Stimulated activated CD4-positive, alpha-beta T cell treated with anti-CD3 and anti-CD28 coated beads, Interleukin-12 subunit alpha, Interleukin-12 subunit beta, amount 100 ng/mL, for 48 hours (primary cell): Measurements from ENCODE around the gene RBM17.
"Not testable (repeated sequence)": the region's sequence is repeated elsewhere in the genome, so short reads cannot be mapped to it uniquely, and the experiment has no call there.

ENCODE experiments used
- DNase-seq, 3 donors: peaks; one replicate each; pipeline ENCODE4 v3.0.0-alpha.2; 2020; ENCODE audit warnings: low read depth in 2 of 3, low spot score in 1 of 3

Gene RBM17

DNA sequence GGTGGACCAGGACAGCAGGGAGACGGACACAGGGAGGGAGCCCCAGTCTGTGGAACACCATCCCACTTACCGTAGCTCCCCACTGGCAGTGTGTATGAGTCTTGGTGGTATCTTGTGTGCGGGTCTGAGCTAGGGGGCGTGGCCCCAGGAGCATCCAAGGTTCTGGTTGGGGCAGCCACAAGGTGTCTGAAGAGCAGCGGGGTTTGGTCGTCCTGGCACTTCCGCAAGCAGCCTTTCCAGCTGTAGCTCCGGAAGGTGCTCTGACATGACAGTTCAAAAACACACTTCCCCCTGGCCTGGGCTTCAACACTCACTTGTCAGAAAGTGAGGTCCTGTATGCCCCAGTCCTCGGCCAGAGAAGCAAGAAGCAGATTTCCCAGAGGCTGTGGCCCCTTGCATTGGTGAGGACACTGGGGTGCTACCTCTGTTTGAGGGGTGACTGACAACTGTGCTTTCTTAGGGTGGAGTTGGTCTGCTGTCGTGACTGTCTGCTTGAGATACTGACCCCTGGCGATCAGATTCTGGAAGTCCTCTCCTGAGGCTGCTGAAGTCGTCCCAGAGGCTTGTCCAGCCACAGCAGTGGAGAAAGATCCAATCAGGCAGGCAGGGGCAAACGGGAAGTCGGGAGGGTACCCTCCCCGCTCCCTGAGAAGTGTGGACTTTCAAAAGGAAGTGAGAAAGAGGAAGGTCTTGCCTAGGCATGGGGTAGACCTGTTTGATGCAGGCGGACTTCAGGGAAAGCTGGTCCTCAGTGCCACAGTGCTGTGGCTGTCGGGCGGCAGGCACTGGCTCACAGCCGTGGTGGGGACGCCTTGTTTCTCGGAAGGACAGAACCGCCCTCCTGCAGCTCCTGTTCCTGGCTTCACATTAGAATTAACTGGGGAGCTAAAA, 62.5 kb downstream of the RBM17 start:
- no peak for DNase-seq

DNA sequence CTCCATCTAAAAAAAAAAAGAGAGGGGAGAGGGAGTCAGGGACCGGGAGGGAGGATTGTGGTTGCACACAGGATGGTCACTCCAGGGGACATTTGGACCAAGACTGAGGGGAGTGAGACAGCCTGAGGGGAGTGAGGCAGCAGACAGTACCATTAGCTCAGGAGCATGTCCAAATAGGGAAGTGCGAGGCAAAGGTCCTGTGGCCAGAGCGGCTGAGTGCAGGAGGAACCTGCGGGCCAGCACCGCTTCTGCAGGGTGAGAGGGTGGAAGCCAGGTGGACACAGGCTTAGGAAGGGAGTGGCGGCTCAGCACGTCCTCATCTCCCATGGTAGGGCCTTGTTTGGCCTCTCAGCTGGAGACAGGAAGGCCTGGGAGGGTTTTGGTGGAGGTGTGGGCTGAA, 65.0 kb downstream of the RBM17 start:
- DNase-seq, result no peak

DNA sequence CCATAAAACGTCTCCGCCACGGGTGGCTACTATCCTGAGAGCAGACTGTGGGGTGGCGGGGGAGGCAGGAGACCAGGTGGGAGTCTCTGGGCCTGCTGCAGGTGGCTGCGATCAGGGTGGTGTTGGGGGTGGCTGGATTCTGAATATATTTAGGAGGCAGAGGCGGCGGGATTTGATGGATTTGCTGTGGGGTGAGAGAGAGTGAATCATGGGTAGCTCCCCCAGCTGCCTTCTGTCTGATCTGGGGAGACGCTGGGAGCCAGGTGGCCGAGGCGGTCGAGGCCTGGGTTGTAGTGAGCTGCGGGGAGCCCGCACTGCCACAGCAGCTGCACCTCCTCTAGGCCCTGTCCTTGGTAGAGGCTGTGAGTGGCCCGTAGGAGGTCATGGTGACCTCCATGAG, 65.7 kb downstream of the RBM17 start:
- no peak for DNase-seq

DNA sequence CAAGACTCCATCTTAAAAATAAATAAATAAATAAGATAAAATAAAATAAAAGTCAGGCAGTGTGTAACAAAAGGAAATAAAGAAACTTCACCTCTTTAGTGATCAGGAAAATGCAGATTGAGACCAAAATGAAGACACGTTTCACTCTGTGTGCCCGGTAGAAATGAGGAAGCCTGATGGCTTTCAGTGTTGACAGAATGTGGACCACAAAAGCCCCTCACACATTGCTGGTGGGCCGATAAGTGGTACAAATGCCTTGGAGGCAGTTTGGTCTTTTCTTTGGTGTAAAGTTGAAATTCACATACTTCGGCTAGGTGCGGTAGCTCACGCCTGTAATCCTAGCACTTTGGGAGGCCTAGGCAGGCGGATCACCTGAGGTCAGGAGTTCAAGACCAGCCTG, 69.4 kb downstream of the RBM17 start:
- no peak for DNase-seq

DNA sequence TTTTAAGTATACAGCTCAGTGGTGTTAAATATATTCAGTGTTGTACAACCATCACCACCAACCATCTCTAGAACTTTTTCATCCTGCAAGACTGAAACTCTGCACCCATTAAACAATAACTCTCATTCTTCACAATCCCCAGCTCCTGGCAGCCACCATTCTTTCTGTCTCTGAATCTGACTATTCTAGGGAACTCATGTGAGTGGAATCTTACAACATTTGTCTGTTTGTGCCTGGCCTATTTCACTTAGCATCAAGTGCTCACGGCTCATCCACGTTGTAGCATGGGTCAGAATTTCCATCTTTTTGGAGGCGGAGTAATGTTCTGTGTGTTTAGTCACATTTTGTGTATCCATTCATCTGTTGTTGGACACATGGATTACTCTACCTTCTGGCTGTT, 73.1 kb downstream of the RBM17 start:
- DNase-seq, result no peak

DNA sequence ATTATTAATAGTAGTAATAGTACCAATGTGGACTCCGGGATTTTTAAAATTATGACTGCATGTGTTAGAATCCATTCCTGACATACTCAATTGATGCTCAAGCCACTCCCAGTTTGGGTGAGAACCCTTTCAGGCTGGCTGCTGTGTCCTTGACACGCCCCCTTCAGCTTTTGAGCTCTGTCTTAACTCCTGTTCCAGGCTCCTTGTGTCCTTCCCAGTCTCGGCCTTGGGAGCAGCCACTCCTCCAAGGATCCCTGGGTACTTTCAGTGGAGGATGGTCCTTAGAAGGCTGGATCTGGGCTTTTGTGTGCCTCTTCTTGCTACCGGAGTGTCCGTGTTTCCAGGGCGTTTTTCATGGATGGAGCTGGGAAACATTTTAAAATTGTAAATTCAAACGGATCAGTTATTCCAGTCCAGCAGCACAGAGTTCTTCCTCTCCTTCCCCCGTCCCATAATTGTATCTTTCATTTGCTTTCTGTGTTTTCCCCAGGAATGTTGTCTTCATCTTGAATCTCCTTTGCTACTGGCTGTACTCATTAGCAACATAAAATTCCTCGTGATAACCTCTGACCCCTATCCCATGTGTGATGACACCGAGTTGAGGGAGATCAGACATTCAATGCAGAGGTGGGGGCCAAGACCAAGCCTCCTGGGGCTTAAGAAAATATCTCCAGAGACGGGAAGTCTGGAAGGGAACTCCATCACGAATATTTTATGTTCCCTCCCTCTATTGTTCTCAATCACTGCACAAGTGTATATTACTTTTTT, 73.9 kb downstream of the RBM17 start:
- DNase-seq, result no peak

DNA sequence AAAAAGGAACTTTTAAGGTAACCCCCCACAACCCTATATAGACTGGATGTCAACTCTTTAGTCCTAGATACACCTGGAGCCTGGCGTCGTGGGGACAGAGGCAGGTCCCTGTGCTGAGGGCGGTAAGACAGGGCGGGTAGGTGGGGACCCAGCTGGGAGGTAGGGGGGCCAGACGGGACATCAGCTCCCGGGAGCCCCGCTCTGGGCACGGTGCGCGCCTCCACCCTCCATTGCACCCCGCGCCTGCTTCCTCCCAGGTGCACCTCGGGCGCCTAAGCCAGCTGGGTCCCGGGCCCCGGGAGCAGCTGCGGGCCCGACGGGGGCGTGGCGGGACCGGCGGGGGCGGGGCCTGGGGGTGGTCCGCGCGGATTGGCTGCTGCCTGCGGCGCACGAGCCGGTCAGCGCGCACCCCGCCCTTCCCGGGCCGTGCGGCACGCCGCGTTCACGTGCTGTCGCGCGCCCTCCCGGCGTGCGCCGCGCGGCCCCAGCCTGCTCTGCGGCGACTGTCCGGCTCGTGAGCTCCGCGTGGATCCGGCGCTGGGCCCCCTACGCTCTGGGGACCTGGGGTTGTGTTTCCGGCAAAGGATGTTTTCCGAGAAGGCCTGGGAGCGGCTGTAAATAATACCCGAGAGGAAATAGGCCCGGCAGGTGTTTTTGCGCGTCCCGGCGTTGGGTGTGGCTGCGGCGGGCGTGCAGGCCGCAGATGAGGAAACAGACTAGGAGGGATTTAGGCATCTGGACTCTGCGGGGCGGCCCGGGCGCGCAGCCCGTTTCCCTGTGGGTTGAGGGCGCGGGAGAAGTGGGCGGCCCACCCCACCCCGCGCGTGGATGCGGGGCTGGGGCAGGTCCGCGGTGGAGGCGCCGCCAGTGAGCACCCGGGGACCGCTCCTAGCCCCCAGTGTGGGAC, 74.8 kb downstream of the RBM17 start:
- DNase-seq, result peak; percentile 75 to 91 (median 91)

DNA sequence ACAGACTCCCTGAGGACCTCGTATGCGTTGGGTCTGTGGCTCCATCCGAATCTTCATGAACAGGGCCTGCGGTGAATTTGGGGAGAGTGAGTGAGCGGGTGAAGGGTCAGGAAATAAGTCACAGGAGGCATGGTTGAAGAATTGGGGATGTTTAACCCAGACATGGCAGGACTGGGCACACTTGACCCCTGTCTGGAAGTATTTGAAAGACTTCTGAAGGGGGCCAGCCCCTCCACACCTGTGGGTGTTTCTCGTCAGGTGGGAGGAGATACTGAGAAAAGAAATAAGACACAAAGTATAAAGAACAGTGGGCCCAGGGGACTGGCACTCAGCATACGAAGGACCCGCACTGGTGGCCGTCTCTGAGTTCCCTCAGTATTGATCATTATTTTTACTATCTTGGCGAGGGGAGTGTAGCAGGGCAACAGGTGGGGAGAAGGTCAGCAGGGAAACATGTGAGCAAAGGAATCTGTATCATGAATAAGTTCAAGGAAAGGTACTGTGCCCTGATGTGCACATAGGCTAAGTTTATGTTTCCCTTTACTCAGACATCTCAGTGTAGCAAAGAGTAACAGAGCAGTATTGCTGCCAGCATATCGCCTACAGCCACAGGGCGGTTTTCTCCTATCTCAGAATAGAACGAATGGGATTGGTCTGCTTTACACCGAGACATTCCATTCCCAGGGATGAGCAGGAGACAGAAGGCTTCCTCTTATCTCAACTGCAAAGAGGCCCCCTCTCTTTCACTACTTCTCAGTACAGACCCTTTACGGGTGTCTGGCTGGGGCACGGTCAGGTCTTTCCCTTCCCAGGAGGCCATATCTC, 75.6 kb downstream of the RBM17 start:
- no peak for DNase-seq

DNA sequence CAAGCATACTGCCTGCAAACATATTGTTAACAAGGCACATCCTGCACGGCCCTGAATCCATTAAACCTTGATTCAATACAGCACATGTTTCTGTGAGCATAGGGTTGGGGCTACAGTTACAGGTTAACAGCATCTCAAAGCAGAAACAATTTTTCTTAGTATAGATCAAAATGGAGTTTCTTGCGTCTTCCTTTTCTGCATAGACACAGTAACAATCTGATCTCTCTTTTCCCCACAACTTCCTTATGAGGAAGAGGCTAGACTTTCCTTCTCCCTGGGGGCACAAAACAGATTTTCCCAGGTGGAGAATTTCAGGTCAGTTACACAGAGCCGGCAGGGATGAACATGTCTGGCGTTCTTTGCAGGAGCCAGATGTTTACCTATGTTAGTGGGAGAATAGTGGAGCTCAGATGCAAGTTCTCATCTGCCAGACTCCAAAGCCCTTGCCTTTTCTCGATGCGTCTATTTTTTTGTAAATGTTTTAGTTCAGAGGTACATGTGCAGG, 76.4 kb downstream of the RBM17 start:
- no peak for DNase-seq

DNA sequence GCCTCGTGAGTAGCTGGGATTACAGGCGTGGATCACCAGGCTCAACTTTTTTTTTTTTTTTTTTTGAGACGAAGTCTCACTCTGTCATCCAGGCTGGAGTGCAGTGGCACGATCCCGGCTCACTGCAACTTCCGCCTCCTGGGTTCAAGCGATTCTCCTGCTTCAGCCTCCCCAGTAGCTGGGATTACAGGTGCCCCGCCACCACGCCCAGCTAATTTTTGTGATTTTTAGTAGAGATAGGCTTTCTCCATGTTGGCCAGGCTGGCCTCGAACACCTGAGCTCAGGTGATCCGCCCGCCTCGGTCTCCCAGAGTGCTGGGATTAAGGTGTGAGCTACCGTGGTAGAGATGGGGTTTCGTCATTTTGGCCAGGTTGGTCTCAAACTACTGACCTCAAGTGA, 77.1 kb downstream of the RBM17 start:
- DNase-seq, result not testable (repeated sequence)
